ENCODE measurements around the gene ACTR1B.
"Not testable (repeated sequence)": the region's sequence is repeated elsewhere in the genome, so short reads cannot be mapped to it uniquely, and the experiment has no call there.

ACTR1B gene

DNA sequence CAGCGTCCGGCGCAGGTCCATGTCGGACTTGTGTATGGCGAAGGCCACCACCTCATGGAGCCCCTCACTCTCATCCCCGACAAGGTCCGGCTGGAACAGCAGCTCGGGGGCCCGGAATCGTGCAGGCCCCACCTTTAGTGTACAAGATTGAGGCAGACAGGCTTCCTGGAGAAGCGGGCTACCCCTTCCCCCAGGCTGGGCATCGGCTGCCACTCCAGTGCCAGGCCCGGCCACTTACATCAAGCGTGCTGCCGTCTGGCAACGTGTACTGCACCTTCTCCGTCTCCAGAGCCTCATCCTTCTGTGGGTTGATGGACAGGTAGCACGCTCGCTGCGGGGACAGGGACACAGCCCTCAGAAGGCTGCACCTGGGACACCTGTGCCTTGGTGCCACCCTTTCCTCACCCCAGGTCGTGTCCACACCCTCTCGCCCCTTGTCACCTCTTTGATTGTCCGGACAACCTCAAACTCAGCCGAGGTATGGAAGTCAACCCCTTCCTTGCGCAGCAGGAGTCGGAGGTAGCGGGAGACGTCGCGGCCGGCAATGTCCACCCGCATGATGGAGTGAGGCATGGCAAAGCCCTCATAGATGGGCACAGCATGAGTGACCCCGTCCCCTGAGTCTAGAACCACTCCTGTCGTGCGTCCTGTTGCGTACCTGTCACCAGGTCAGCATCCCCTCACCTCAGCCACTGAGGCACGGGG lies 5.7 kb downstream of the ACTR1B start:
- DNase-seq: no peak

DNA sequence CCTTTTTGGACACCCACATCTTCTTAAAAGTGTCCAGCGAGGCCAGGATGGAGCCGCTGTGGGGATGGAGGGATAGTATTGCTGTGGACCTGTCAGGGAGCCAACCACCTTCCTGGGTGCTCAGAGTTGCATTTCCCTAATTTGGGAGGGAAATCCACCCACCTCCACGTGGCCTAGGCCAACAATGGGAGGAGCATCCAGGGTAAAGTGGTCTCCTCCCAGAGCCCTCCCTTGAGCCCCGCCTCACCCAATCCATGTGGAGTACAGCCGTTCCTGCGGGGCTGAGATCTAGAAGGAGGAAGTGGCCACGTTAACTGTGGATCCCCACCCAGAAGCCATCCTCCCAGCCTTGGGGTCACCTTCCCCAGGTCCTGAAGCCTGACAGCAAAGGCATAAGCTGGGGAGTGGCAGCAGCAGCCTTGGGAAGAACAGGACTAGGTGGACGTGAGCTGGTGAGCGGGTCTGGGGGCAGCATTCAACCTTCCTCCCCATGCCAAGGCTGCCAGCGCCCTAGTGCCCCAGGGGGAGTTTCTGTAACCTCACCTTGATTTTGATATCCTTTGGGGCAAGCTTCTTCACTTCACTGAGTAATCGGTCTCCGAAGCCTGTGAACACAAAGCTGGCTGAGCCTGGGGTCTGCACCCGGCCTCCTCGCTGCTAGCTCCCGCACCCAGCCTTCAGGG lies 6.8 kb downstream of the ACTR1B start:
- no peak for DNase-seq

DNA sequence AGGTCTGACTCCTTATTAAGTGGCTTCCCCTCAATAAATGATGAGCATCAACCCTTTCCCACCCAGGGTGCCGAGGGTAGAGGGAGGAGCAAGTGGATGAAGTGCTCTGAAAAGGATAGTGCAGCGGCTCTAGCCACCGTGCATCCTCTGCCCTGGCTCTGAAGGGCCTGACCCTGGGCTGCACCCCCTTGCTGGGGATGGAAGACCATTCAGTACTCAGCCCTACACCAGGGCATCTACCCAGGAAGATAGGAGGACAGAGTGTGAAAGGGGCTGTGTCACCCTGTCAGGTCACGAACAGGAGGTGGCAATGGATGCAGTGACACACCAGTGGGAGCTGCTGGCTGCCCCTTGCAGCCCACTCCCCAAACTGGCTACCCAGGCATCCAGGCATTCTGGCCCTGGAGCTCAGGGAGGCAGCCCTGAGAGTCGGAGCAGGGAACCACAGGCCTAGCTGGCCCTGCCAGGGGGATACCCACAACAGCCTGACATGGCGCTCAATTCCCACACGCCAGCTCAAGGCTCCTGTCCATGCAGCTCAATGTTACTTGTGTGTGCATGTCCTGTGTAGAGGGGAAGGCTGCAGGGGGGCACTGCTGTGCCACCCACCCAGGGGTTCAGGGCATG lies 7.6 kb downstream of the ACTR1B start:
- no peak for DNase-seq

DNA sequence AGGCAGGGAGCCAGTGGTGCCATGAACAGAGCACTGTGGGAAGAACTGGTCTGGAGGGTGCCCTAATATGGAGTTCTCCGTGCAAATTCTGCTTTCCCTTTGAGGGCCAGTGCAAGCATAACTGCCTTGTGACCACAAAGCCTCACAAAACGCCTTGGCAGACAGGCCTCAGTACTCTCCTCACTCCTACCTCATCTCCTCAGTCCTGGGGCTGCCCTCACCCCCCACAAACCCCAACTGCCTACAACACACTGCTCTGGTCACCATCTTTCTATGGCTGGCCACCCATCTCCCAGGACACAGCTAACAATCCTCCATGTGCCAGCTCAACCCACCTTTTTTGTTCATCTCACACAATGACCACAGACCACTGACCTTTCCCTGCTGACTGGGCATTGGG lies 9.1 kb downstream of the ACTR1B start:
- DNase-seq: no peak

DNA sequence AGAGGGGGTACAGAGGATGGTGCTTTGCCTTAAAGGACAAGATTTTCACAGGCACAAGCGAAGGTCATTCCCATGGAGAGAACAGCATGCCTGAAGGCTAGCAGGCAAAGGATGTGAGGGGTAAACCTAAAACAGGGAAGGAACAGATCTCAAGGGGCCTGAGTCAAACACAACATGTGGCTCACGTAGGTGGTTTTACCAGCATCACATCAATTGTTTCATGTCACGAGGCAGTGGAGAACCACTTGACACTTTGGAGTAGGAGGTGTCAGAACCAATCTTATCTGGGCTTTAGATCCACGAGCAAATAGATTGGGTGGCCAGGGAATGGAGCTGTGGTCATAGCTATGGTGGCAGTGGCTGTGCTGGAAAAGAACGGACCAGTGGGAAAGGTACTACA lies 9.5 kb downstream of the ACTR1B start:
- DNase-seq: no peak

DNA sequence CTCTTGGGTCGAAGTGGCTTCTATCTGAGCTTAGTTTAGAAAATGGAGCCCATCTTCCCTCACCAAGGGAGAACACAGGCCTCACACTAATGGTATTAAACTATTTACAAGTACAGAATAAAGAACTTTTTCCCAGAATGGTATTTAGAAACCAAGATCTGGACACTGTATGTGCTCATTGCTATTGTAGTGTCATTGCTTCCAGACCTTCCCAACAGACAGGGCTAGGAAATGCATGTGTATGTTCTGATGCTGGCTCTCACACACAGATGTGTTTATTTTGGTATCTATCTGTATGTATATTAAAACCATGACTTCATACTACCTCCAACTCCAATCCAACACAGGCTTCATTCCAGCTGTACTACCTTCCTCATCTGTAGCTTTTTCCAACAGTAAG lies 10.0 kb downstream of the ACTR1B start:
- no peak for DNase-seq

DNA sequence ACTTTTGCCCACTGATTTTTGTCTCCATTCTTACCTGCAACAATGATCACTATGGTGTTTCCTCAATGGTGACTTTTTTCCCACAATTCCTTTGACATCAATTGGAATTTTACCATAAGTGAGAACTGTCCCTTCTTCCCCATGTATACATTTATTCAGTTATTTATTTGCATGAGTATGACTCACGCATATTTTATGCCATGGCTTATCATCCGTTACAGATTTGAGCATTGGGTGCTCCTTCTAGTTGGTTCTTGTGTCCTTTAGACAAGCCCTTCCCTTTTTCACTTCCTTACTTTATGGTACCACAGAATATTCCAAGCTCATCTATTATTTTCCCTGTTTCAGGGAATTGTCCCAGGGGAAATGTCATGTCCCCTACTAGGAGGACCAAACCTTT lies 10.4 kb downstream of the ACTR1B start:
- DNase-seq: no peak

DNA sequence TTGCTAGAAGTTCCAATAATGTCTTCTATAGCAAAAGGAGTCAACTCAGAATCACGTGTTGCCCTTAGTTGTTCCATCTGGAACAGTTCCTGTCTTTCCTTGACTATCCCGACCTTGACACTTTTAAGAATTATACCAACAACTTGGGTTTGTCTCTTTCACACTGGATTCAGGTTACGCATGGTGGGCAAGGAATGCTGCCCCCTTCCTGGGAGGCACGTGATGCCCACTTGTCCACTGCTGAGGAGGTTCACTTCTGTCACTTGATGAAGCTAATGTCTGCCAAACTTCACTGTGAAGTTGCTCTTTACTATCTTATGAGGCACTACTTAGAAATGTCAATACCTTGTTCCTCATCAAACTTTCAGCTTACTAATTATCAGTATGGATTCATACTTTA lies 12.7 kb downstream of the ACTR1B start:
- DNase-seq: no peak

DNA sequence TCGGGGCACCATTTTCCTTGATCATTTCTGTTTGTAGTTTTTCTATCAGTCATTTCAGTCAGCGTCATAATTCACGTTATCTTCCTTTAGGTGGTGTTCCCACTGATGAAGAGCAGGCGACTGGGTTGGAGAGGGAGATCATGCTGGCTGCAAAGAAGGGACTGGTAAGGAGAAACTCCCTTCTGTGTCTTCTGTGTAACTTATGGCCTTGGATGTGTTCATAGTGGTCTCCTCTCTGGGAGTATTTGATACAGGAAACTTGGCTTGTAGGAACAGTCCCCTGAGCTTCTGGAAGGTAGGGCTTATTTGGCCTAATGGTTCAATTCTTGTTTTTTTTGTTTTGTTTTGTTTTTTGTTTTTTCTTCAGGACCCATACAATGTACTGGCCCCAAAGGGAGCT lies 16.9 kb downstream of the ACTR1B start:
- DNase-seq: no peak

DNA sequence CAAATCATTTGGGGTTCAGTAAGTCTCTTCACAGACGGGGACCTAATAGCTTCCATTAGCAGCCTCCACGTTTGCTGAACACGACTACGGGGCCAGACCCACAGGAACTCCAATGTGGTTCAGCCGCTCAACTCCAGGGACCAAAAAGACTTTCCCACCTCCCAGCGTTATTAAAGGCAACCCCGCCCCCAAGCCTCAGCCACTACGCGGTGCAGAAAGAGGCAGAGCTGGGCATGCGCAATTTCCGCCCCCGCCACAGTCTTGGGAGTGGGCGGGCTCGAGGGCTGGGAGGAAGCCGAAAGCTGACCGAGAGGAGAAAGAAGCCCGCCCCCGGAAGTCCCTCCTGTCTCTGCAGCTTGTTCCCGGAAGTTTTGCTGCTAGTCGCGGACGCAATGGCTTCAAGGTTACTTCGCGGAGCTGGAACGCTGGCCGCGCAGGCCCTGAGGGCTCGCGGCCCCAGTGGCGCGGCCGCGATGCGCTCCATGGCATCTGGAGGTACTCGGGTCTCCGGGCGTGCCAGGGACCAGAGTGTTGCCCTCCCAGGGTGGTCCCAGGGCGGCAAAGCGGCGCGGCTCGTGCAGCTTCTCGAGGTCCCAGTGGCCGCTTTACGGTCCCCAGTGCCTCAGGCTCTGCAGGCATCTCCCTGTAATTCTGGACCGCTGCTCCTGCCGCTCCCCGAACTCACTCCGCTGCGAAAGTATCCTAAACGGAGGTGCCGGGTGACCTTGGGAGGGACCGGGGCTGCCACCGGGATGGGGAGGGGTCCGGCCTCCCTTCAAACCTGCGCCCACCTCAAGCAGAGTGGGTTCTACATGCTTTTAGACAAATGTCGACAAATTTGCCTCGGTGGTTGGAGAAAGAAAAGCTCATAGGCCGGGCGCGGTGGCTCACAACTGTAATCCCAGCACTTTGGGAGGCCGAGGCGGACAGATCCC lies 17.9 kb downstream of the ACTR1B start, which contains the start of gene COX5B:
TSS of gene COX5B (plus strand) at position 368 of the 935 bp plus-strand sequence. CDS start at position 393, 25 bp downstream.
- DNase-seq: peak; percentile 98 to 99

DNA sequence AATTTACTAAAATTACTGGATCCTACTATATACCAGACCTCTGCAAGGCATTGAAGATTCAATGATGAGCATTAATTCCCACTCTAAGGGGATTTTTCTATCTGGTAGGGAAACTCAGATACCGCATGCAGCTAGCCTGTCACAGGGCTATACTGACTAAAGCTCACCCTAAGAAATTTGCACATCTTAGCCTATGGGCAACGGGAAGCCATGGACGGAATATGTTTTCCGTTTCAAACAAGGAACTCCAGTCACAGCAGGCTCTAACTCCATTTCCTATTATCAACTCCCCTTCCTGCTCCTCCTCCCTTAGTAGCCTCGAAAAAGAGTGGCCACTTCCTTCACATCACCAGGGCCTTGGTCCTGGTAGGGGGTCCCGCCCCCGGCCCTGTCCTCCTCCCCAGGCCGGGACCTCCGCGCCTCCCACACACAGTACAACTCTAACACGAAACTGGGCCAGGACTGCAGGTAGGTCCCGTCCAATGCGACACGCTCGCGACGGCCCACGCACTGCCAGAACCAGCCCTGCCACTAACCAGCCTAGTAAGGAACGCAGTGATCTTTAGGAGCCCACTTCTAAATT lies 18.6 kb downstream of the ACTR1B start:
- no peak for DNase-seq

DNA sequence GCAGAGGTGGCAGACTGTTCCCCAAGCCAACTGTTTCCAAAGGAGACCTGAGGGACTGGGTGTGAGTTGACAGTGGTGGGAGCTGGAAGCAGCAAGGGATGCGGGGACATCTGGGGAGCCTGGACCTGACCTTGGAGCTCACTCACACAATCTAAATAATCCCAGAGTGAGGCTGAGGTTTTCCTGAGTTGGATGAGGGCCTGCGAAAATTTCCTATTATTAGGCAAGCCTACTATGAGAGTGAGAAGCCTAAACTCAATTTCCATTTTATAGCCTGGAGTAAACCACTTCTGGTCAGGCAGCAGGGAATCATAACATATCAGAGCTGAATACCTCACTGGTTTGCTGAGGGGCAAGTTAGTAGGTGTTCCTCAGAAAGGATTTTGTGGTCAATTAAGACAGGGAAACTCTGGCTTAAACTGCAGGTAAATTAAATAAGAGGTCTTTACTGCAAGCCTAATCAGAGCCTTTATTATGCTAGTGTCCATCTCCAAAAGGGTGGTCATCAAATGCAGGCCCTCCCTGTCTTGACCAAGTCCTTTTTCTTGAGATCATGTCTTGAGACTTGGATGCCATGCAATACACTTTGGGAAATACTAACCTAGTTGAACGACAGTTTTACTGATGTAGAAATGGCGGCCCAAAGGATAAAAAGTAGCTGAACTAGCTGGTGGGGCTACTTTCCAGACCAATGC lies 19.7 kb downstream of the ACTR1B start:
- DNase-seq: no peak

DNA sequence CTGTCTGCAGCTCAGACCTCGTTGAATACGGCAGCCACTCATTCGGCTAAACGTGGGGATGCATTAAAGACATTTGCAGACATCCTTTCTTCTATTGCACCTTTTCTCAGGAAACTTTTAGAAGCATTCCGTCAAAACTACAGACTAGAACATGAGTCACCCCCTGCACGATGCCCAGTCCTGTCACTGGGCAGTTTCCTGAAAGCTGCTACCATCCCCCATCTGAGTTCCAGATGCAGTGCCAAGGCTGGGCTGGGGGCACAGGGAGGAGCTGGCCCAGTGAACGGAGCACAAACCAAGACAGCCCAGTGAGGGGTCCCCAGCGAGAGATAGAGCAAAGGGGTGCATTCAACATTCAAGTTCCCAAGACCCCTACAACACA lies 37.8 kb downstream of the ACTR1B start:
- DNase-seq: not testable (repeated sequence)

DNA sequence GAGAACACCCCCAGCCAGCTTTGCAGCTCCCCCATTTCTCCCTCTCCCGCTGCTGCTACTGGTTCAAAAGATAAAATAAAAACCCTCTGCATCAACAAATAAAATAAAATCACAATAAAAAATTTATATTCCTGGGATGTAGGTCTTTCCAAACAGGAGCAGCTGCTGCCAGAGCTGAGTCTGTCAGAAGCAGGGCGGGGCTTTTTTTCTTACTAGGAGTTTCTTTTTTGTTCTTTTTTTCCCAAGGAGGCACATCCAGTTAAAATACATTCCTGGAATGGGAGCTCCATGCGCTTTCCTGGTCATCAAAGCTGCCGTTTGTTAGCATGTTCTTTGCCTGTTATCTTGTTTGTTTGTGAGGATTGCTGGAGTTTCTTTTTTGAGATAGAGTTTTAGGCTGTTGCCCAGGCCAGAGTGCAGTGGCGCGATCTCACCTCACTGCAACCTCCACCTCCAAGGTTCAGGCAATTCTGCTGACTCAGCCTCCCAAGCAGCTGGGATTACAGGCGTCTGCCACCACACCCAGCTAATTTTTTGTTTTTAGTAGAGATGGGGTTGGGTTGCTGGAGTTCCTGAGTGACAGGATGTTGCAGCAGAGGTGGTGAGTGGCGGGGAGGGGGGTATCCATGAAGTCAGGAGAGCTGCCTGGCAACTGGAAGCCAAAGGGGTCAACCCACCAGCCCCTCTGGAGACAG lies 38.3 kb downstream of the ACTR1B start:
- not testable (repeated sequence) for DNase-seq

DNA sequence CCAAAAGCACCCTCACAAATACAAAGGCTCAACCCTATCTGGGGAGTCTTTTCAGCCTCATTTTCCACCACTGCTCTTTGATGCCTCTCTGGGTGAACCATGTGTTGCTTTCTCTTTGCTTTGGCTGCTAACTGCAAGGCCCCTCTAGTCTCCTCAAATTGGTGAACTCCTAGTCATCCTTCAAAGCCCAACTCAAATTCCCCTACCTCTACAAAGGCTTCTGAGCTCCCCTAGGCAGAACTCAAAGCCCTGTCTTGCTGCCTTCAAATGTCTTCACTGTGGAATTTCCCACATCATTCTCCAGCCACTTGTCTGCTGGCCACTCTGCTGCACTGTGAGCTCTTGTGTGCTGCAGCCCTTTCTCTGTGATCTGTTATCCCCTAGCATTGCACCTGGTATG lies 40.9 kb downstream of the ACTR1B start:
- DNase-seq: not testable (repeated sequence)

DNA sequence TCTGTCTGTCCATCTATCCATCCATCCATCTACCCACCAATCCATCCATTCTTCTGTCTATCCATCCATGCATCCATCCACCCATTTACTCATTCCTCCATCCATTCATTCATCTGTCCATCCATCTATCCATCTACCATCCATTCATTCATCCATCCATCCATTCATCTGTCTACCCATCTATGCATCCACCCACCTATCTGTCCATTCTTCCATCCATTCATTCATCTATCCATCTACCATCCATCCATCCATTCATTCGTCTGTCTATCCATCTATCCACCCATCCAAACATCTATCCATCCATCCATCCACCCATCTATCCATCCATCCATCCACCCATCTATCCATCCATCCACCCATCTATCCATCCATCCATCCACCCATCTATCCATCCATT lies 43.4 kb downstream of the ACTR1B start:
- DNase-seq: not testable (repeated sequence)

DNA sequence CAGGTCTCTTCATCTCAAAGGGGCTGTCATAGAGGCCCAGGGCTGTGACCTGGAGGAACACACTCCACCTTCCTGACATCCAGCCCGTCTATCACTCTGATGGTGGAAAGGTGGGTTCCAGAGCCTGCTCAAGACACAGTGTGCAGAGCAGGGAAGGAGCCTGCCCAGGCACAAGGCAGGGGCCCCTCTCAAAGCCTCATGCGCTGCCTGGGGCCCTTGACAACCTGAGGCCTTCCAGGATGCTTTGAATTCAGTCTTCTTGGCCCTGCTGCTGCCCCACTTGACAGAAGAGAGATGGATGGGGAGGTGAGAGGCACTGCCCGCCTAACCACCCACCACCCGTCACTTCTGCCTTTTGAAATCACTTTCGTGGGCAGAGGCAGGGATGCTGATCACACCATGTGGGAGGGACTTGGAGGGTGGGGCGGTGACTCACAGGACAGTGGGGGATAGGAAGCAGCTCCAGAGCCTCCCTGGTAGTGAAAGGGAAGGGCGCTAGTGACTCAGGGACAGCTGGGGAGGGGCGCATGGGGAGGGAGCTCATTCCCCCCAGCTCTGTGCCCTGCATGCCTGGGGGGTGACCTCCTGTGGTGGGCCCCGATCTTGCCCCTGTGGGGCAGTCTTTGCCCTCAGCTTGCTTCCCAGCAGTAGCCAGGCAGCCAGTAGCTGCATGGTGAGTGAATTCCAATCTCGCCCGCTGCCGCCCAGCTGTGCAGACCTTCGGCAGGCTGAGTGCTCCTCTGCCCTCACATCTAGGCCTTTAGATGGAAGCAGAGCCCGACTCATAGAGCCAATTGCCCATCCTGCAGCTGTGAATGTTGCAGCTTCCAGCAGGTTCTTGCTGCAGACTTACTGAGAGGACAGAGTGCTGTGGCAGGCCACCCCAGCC lies 44.7 kb downstream of the ACTR1B start:
- not testable (repeated sequence) for DNase-seq

DNA sequence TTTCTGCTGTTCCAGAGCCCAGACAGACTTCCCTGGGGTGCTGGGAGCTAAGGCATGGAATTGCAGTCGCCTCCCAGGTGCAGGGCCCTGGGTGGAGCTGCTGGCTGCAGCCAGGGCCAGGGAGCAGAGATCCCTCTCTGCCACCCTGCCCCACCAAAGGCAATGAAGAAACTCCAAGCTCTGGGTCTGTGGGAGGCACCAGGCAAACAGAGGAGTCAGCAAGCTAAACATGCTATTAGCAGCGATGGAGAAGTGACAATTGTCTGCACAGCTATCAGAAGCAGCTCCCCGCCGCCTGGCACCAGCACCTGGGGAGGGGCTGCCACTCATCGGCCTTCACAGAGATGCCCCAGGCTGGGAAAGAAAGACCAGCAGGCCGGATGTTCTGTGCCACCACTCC lies 45.9 kb downstream of the ACTR1B start:
- no peak for DNase-seq

DNA sequence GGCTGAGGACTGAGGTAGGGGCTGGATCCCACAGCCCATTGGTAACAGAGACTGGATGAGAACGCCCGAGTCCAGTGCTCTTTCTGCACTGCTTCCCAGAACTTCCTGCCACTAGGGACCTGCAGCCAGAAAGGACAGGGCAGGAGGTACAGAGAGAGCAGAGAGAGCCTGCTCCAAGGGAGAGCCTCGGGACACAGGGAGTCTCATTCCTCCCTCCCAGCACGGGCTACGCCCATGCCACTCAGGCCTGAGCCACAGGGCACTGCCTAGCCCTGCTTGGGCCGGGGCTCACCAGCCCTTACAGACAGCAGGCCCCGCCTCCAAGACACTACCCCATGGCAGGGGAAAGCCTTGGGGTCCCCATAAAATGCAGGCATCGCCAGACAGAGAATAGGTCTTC lies 48.1 kb downstream of the ACTR1B start:
- not testable (repeated sequence) for DNase-seq

DNA sequence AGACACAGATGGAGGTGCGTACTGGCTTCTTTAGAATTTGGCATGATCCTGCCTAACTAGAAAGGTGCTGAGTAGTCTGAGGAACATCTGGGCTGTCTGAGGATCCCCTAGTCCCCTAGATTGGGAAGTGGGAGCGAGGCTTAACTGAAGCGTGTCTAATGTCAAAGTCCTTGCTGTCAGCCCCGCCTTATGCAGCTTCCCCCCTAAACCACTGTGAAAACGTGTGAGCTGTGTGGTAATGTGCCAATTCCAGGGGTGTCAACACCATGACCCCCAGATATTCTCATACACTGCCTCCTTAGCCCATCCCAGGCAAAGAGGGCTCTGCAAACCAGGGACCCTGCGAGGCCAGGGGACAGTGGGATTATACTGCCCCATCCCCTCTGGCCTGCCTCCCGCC lies 51.9 kb downstream of the ACTR1B start:
- DNase-seq: not testable (repeated sequence)

Measured in hippocampal formation (tissue), 2 donors.